ENCODE results near the gene ZNF516.

GRCh38 chr18:76441002-76441667, 53.9 kb downstream of the ZNF516 start:
- TF ChIP-seq CTCF (IDR thresholded peaks at IDR 0.05; ENCODE audit: poor library complexity), result no peak
- TF ChIP-seq EZH2phosphoT487 (IDR thresholded peaks at IDR 0.05; ENCODE audit: low read depth, severe bottlenecking, unreplicated experiment), result no peak

All from hepatocyte (in vitro differentiated cells).